ENCODE measurements around the gene MORN1. TPM values are rescaled to one million over a fixed set of nuclear protein-coding genes. Genes with fewer than 3 reads are reported as not detected.

The MORN1 gene
- total RNA-seq, 1 experiment from 2014 or later: 23.2 TPM

DNA sequence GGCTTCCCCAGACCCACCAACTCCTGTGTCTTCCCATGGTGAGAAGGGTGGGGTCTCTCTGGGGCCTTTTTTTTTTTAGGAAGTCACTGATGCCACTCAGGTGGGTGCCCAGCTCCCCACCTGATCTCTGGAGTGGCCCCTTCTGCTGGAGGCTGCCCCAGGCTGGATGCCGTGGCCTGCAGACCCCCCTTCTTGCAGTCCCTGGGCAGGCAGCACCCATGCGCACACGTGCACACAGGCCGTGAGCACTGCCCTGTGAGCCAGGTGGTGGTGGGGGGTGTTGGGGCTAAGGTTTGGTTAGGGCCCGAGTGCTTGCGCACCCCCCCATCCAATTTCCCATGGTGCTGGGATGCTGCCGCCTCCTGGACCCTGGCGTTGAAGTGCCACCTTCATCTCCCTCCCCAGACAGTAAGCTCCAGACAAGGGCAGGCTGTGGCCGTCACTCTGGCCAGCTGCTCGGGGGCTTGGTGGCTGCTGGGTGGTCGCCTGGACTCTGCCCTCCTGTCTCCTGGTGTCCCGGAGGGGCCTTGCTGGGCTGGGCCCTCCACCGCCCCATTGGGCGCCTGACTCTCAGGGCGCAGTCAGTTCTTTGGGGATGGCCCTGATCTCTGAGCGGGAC is 112.7 kb downstream of the MORN1 start:
- Mint-ChIP-seq H3K9me3 (ENCODE audit: low read depth, unreplicated experiment) (no peaks in the 10 kb centered on the region), H3K27me3 (ENCODE audit: unreplicated experiment) (no peaks in the 10 kb centered on the region), H3K36me3 (ENCODE audit: insufficient read depth, unreplicated experiment) (no peaks in the 10 kb centered on the region), H3K4me1 (ENCODE audit: low read depth, unreplicated experiment) (no peaks in the 10 kb centered on the region), H3K4me3 (ENCODE audit: low read depth, unreplicated experiment) (no peak overlapping the region), H3K27ac (ENCODE audit: unreplicated experiment) (no peak overlapping the region)
- DNase-seq: no peak
- TF ChIP-seq, protein P1, sequence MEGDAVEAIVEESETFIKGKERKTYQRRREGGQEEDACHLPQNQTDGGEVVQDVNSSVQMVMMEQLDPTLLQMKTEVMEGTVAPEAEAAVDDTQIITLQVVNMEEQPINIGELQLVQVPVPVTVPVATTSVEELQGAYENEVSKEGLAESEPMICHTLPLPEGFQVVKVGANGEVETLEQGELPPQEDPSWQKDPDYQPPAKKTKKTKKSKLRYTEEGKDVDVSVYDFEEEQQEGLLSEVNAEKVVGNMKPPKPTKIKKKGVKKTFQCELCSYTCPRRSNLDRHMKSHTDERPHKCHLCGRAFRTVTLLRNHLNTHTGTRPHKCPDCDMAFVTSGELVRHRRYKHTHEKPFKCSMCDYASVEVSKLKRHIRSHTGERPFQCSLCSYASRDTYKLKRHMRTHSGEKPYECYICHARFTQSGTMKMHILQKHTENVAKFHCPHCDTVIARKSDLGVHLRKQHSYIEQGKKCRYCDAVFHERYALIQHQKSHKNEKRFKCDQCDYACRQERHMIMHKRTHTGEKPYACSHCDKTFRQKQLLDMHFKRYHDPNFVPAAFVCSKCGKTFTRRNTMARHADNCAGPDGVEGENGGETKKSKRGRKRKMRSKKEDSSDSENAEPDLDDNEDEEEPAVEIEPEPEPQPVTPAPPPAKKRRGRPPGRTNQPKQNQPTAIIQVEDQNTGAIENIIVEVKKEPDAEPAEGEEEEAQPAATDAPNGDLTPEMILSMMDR (IDR thresholded peaks at IDR 0.05; ENCODE audit: unreplicated experiment): no peak
- intact Hi-C loops (cut with micrococcal nuclease; ENCODE audit: unreplicated experiment): no loop called here
- CTCF ChIA-PET: no interaction called here
- BruUV-seq (replicated peaks): no TSS peak

DNA sequence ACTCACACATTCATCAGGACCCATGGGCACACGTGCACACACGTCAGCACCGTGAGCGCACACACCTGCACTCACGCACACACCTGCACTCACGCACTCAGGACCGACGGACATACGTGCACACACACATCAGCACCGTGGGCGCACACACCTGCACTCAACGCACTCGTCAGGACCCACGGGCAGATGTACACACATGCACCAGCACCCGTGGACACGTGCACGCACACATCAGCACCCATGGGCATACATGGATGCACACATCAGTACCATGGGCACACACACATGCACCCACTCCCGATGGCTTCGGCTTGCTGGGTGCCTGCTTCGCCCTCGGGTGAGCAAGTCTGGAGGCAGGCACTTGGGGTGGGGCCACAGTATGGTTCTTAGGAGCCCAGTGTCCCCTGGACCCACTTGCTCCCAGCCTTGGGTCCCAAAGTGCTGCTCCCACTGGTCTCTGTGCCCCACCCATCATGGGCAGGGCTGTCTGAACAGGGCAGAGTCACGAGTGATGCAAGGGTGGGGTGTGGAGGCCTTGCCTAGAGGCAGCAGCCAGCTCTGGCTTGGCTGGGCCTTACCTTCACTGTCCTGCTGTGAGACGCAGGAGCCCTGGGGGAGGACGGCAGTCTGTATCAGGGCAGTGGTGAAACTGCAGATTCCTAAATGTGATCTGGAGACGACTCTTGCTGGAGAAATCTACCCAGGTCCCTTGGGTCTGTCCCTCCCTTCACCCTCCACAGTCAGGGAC is 113.4 kb downstream of the MORN1 start:
- intact Hi-C loops (cut with micrococcal nuclease; ENCODE audit: unreplicated experiment): no loop called here
- Mint-ChIP-seq H3K9me3 (ENCODE audit: low read depth, unreplicated experiment) (no peaks in the 10 kb centered on the region), H3K27me3 (ENCODE audit: unreplicated experiment) (no peaks in the 10 kb centered on the region), H3K27ac (ENCODE audit: unreplicated experiment) (no peak overlapping the region), H3K4me3 (ENCODE audit: low read depth, unreplicated experiment) (no peak overlapping the region), H3K36me3 (ENCODE audit: insufficient read depth, unreplicated experiment) (no peaks in the 10 kb centered on the region), H3K4me1 (ENCODE audit: low read depth, unreplicated experiment) (no peaks in the 10 kb centered on the region)
- TF ChIP-seq, protein P1 (IDR thresholded peaks at IDR 0.05; ENCODE audit: unreplicated experiment): no peak
- no TSS peak for BruUV-seq (replicated peaks)
- DNase-seq: no peak
- CTCF ChIA-PET: no interaction called here

DNA sequence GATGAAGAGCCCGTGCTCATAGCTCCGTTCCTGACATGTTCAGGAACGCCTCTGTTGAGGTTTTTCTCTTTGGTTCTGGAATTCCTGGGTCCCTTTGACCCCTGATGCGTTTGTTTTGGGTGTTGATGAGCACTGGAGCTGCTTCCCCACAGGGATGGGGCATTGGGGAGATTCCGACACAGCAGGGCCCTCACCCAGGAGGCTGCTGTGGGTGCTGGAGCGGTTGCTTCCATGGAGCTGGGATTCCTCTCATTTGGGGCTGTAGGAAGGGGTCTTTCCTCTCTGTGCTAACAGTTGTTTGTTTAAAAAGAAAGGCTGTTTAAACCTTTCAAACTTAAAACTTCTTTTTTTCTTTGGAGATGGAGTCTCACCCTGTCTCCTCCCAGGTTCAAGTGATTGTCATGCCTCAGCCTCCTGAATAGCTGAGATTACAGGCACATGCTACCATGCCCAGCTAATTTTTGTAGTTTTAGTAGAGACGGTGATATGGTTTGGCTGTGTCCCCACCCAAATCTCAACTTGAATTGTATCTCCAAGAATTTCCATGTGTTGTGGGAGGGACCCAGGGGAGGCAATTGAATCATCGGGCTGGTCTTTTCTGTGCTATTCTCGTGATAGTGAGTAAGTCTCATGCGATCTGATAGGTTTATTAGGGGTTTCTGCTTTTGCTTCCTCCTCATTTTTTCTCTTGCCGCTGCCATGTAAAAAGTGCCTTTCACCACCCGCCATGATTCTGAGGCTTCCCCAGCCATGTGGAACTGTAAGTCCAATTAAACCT is 114.4 kb downstream of the MORN1 start:
- DNase-seq: no peak
- BruUV-seq (replicated peaks): no TSS peak
- CTCF ChIA-PET: no interaction called here
- TF ChIP-seq, protein P1 (IDR thresholded peaks at IDR 0.05; ENCODE audit: unreplicated experiment): no peak
- no peak overlapping the region for H3K27ac Mint-ChIP-seq (ENCODE audit: unreplicated experiment)
- H3K9me3 Mint-ChIP-seq (ENCODE audit: low read depth, unreplicated experiment): no peaks in the 10 kb centered on the region
- H3K27me3 Mint-ChIP-seq (ENCODE audit: unreplicated experiment): no peaks in the 10 kb centered on the region
- intact Hi-C loops (cut with micrococcal nuclease; ENCODE audit: unreplicated experiment): no loop called here
- no peak overlapping the region for H3K4me3 Mint-ChIP-seq (ENCODE audit: low read depth, unreplicated experiment)
- H3K4me1 Mint-ChIP-seq (ENCODE audit: low read depth, unreplicated experiment): no peaks in the 10 kb centered on the region
- no peaks in the 10 kb centered on the region for H3K36me3 Mint-ChIP-seq (ENCODE audit: insufficient read depth, unreplicated experiment)

DNA sequence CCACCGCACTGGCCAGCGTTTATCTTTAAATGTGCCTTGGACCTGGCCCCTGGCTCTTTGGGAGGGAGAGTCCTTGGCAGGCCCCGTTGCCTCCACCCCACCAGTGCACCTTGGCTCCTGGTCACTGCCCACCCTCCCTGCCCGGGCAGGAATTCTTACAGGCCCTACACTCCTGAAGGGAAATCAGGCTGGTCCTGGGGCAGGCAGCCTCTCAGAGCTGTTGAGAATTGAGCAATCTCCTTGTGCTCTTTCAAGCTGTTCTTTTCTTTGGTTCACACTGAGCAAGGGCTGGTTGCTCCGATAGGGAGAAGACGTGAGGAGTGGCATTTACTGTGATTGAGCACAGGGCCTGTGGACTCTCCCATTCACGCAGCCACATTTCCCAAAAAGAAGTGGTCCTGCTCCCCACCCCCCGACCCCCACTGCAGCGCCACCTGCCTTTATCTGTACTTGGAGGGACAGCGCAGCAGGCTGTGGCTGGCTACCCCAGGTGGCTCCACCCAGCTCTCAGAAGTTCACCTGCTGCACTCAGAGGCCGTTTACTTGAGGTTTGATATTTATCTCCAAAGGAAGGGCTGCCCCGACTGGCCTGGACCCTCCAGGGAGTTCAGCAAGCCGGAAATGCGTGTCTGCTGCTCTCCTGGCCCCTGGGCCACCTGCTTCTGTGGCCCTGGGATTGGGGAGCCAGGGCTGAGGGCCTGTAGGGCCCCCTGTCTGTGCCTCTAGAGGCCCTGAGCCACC is 115.4 kb downstream of the MORN1 start:
- TF ChIP-seq, protein P1 (IDR thresholded peaks at IDR 0.05; ENCODE audit: unreplicated experiment): no peak
- intact Hi-C loops (cut with micrococcal nuclease; ENCODE audit: unreplicated experiment): no loop called here
- DNase-seq: no peak
- no TSS peak for BruUV-seq (replicated peaks)
- CTCF ChIA-PET: no interaction called here
- no peaks in the 10 kb centered on the region for H3K36me3 Mint-ChIP-seq (ENCODE audit: insufficient read depth, unreplicated experiment)
- no peaks in the 10 kb centered on the region for H3K9me3 Mint-ChIP-seq (ENCODE audit: low read depth, unreplicated experiment)
- H3K4me3 Mint-ChIP-seq (ENCODE audit: low read depth, unreplicated experiment): no peak overlapping the region
- H3K27me3 Mint-ChIP-seq (ENCODE audit: unreplicated experiment): no peaks in the 10 kb centered on the region
- no peak overlapping the region for H3K27ac Mint-ChIP-seq (ENCODE audit: unreplicated experiment)
- no peaks in the 10 kb centered on the region for H3K4me1 Mint-ChIP-seq (ENCODE audit: low read depth, unreplicated experiment)

All from Calu3 (cell line).